ENCODE data around the gene NAALAD2. TPM values are rescaled to one million over a fixed set of nuclear protein-coding genes. Genes with fewer than 3 reads are reported as not detected.

NAALAD2 gene
- total RNA-seq, 1 donor, result 3.7 TPM

DNA sequence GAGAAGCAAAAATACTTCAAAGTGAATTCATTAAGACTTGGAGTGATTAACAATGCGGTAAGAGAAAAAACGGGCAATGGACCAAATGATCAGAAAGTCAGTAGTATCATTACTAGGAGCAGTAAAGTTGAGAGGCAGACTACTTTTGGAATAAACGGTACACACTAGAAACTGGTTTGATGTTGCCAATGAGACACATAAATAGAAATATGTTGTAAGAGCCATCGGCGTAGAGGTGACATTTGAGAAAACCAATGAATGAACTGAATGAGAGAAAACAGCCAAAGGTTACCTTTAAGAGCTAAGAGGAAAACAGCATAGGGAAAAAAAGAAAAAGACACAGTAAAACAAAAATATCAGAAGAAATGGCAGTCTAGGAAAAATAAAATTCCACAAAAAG, 82.1 kb downstream of the NAALAD2 start:
- TF ChIP-seq, protein P1, sequence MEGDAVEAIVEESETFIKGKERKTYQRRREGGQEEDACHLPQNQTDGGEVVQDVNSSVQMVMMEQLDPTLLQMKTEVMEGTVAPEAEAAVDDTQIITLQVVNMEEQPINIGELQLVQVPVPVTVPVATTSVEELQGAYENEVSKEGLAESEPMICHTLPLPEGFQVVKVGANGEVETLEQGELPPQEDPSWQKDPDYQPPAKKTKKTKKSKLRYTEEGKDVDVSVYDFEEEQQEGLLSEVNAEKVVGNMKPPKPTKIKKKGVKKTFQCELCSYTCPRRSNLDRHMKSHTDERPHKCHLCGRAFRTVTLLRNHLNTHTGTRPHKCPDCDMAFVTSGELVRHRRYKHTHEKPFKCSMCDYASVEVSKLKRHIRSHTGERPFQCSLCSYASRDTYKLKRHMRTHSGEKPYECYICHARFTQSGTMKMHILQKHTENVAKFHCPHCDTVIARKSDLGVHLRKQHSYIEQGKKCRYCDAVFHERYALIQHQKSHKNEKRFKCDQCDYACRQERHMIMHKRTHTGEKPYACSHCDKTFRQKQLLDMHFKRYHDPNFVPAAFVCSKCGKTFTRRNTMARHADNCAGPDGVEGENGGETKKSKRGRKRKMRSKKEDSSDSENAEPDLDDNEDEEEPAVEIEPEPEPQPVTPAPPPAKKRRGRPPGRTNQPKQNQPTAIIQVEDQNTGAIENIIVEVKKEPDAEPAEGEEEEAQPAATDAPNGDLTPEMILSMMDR (IDR thresholded peaks at IDR 0.05; ENCODE audit: insufficient read depth, low read length), result no peak
- no peak for DNase-seq (ENCODE audit: low read depth)
- H3K4me3 ChIP-seq (ENCODE audit: low read depth, low read length), result no peak overlapping the region

DNA sequence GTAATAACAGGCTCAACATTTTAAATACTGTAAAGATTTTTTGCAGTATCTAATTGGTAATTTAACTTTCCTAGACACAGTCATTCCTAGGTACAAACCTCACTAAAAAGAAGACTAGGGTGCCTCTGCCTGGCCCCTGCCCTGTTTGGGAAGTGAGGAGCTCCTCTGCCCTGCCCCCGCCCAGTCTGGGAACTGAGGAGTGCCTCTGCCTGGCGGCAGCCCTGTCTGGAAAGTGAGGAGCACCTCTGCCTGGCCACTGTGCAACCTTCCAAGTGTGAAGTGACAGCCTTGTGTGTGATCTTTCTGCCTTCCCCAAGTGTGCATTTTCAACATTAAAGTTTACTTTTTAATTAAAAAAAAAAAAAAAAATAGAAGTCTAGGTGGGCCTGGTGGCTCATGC, 84.1 kb downstream of the NAALAD2 start:
- TF ChIP-seq, protein P1 (IDR thresholded peaks at IDR 0.05; ENCODE audit: insufficient read depth, low read length), result no peak
- DNase-seq (ENCODE audit: low read depth), result no peak
- H3K4me3 ChIP-seq (ENCODE audit: low read depth, low read length), result no peak overlapping the region

DNA sequence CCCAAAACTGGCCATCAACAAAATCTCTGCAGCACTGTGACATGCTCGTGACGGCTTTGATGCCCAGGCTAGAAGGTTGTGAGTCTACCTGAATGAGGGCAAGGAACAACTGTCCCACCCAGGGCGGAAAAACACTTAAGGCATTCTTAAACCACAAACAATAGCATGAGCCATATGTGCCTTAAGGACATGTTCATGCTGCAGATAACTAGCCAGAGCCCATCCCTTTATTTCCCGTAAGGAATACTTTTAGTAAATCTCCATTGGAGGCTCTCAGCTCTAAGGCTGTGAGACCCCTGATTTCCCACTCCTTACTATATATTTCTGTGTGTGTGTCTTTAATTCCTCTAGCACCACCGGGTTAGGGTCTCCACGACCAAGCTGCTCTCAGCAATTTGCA, 85.0 kb downstream of the NAALAD2 start:
- H3K4me3 ChIP-seq (ENCODE audit: low read depth, low read length), result no peak overlapping the region
- TF ChIP-seq, protein P1 (IDR thresholded peaks at IDR 0.05; ENCODE audit: insufficient read depth, low read length), result no peak
- DNase-seq (ENCODE audit: low read depth), result no peak

DNA sequence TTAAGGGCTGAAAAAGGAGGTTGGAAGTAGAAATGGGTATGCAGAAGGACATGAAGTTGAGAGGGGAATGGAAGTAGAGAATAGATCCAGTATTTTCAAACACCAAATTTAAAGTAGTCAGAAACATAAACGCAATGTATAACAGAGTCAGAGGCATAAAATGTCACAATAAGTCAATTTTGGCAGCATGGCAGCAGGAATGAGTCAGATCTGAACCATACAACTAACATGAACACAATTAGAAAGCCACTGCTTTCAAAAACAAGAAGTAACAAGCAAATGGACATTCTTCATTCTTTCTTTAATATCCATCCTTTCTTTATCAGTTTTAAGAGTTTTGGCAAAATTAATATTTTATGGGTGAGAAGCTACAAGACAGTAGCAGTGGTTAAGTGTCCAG, 85.9 kb downstream of the NAALAD2 start:
- TF ChIP-seq, protein P1 (IDR thresholded peaks at IDR 0.05; ENCODE audit: insufficient read depth, low read length), result no peak
- H3K4me3 ChIP-seq (ENCODE audit: low read depth, low read length), result no peak overlapping the region
- peak; percentile 69 for DNase-seq (ENCODE audit: low read depth)

DNA sequence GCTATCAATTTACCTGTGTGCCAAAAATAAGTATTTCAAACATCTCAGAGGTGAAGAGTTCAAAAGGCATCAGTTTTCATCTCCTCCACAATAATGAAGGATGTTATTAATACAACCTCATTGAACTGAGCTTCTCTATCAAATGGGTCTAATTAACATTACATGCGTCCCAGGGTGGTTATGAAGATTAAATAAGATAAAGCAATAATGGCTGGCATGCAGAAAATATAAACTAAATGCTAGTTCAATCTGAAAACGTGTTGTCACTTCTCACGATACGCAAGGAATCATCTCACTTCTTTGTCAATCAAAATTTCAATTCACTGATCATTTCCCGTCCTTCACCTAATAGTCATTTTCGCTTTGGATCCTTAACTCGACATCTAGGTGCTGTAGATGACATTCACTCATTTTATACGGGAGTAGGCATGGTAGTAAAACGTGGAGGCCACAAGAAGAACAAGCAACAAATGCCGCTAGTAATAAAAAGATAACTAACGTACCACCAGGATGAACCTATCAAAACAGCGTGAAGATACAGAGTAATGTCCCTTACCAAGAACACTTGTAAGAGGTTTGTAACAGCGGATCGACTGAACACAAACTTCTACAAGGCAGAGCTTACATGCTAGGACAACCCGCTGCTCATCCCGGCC, 87.5 kb downstream of the NAALAD2 start:
- TF ChIP-seq, protein P1 (IDR thresholded peaks at IDR 0.05; ENCODE audit: insufficient read depth, low read length), result no peak
- DNase-seq (ENCODE audit: low read depth), result no peak
- H3K4me3 ChIP-seq (ENCODE audit: low read depth, low read length), result peak overlapping the region; percentile 85

DNA sequence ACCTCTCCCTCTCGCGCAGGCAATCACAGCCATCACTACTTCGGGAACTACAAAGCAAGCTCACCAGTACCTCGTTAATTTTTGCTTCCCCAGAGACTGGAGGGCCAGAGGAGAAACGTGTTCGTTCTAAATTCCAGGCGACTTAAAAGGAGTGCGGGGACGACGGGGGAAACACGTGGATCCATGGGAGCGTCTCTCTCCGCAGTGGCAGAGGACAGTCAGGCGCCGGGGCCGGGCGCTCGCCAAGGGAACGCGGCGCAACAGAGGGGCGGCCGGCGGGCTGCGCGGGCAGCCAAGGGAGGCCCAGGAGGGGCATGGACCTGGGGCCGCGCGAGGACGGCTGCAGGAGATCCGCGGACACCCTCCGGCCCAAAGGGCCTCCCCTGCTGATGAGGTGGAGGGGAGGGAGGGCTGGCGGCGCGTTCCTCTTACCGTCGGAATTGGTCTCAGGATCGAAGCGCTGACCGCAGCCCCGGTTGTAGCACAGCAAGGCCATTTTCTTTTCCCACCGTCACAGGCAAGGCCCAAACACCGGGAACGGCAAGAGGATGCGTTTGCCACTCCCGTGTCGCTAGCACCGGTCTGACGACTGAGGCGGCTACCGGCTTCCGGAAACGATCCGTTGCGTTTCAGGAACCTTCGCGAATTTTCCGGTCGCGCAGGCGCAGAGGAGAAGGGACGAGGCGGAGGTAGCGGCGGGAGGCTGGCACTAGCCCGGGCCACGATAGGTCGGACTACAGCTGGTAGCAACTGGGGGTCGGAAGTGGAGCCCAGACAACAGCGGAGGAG, 88.2 kb downstream of the NAALAD2 start, which contains the start of gene CHORDC1:
CHORDC1 (minus strand) TSS at position 591 of the 789 bp plus-strand sequence; CDS start at position 496, 95 bp downstream.
- DNase-seq (ENCODE audit: low read depth), result peak; percentile 79
- H3K4me3 ChIP-seq (ENCODE audit: low read depth, low read length), result peak within 1 kb of the TSS; percentile 85
- TF ChIP-seq, protein P1 (IDR thresholded peaks at IDR 0.05; ENCODE audit: insufficient read depth, low read length), result no peak
